ENCODE results near the gene SLC35F1.

Gene SLC35F1

DNA sequence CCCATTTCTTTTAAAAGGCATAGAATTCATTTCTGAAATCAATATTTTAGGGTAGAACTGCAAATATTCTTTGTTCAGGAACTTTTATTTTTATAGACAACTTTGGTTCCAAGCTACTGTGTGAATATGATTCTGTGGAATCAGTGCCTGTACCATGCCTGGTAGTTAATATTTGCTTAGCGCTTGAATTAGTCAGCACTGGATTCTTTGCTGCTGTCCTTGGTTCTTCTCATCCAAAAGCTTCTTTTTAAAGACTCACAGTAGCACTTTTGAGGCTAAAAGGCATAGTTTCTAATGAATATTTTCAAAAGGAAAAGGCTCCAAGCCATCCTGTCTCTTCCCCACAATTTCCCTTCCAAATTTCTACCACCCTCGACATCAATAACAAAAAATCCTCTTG is 109.5 kb downstream of the SLC35F1 start:
- H3K4me3 ChIP-seq (ENCODE audit: low read depth, low read length), result no peak overlapping the region

GRCh38 chr6:118017301-118017848 is 110.3 kb downstream of the SLC35F1 start:
- H3K27ac ChIP-seq (ENCODE audit: extremely low read depth, low read depth, low read length), result no peak overlapping the region
- H3K36me3 ChIP-seq (ENCODE audit: control insufficient read depth in 2 of 2, insufficient read depth in 1 of 2, low read length in 2 of 2), result no peaks in the 10 kb centered on the region
- ChIA-PET POLR2A (no interaction called here), CTCF (no interaction called here)
- no peaks in the 10 kb centered on the region for H3K9me3 ChIP-seq (ENCODE audit: control insufficient read depth, insufficient read depth, low read depth, low read length)
- H3K4me3 ChIP-seq (ENCODE audit: low read depth, low read length), result no peak overlapping the region
- H3K4me1 ChIP-seq (ENCODE audit: control insufficient read depth, insufficient read depth, low read length), result no peaks in the 10 kb centered on the region
- TF ChIP-seq SP7 (tag by site-specific recombination; IDR thresholded peaks at IDR 0.05), result no peak
- TF ChIP-seq, protein P1, sequence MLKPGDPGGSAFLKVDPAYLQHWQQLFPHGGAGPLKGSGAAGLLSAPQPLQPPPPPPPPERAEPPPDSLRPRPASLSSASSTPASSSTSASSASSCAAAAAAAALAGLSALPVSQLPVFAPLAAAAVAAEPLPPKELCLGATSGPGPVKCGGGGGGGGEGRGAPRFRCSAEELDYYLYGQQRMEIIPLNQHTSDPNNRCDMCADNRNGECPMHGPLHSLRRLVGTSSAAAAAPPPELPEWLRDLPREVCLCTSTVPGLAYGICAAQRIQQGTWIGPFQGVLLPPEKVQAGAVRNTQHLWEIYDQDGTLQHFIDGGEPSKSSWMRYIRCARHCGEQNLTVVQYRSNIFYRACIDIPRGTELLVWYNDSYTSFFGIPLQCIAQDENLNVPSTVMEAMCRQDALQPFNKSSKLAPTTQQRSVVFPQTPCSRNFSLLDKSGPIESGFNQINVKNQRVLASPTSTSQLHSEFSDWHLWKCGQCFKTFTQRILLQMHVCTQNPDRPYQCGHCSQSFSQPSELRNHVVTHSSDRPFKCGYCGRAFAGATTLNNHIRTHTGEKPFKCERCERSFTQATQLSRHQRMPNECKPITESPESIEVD (tag by site-specific recombination; IDR thresholded peaks at IDR 0.05), result peak; percentile 71
- TF ChIP-seq KLF8 (tag by site-specific recombination; IDR thresholded peaks at IDR 0.05), result no peak
- TF ChIP-seq ZNF302 (tag by site-specific recombination; IDR thresholded peaks at IDR 0.05; ENCODE audit: low read depth), result no peak
- peak; percentile 46; the same call in 1 of the 2 replicates for TF ChIP-seq WT1 (tag by site-specific recombination; IDR thresholded peaks at IDR 0.05)
- no peak for TF ChIP-seq PRDM2 (tag by site-specific recombination; IDR thresholded peaks at IDR 0.05; ENCODE audit: borderline replicate concordance)
- peak; percentile 72 for TF ChIP-seq ZBTB44 (tag by site-specific recombination; IDR thresholded peaks at IDR 0.05)
- no peak for TF ChIP-seq ZBTB20 (tag by site-specific recombination; IDR thresholded peaks at IDR 0.05)
- no peak for TF ChIP-seq ZIC2 (tag by site-specific recombination; IDR thresholded peaks at IDR 0.05)
- no peak for TF ChIP-seq ZNF677 (tag by site-specific recombination; IDR thresholded peaks at IDR 0.05)
- no peak for TF ChIP-seq PRDM10 (tag by site-specific recombination; IDR thresholded peaks at IDR 0.05)

More for the DNA sequence above, 109.5 kb downstream of the SLC35F1 start:
- TF ChIP-seq, protein P2, sequence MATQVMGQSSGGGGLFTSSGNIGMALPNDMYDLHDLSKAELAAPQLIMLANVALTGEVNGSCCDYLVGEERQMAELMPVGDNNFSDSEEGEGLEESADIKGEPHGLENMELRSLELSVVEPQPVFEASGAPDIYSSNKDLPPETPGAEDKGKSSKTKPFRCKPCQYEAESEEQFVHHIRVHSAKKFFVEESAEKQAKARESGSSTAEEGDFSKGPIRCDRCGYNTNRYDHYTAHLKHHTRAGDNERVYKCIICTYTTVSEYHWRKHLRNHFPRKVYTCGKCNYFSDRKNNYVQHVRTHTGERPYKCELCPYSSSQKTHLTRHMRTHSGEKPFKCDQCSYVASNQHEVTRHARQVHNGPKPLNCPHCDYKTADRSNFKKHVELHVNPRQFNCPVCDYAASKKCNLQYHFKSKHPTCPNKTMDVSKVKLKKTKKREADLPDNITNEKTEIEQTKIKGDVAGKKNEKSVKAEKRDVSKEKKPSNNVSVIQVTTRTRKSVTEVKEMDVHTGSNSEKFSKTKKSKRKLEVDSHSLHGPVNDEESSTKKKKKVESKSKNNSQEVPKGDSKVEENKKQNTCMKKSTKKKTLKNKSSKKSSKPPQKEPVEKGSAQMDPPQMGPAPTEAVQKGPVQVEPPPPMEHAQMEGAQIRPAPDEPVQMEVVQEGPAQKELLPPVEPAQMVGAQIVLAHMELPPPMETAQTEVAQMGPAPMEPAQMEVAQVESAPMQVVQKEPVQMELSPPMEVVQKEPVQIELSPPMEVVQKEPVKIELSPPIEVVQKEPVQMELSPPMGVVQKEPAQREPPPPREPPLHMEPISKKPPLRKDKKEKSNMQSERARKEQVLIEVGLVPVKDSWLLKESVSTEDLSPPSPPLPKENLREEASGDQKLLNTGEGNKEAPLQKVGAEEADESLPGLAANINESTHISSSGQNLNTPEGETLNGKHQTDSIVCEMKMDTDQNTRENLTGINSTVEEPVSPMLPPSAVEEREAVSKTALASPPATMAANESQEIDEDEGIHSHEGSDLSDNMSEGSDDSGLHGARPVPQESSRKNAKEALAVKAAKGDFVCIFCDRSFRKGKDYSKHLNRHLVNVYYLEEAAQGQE (tag by site-specific recombination; IDR thresholded peaks at IDR 0.05), result peak; percentile 73
- TF ChIP-seq, protein P3, sequence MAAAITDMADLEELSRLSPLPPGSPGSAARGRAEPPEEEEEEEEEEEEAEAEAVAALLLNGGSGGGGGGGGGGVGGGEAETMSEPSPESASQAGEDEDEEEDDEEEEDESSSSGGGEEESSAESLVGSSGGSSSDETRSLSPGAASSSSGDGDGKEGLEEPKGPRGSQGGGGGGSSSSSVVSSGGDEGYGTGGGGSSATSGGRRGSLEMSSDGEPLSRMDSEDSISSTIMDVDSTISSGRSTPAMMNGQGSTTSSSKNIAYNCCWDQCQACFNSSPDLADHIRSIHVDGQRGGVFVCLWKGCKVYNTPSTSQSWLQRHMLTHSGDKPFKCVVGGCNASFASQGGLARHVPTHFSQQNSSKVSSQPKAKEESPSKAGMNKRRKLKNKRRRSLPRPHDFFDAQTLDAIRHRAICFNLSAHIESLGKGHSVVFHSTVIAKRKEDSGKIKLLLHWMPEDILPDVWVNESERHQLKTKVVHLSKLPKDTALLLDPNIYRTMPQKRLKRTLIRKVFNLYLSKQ (tag by site-specific recombination; IDR thresholded peaks at IDR 0.05; ENCODE audit: borderline replicate concordance), result no peak
- Histone ChIP-seq H3K9me3 (ENCODE audit: control insufficient read depth, insufficient read depth, low read depth, low read length) (no peaks in the 10 kb centered on the region), H3K36me3 (ENCODE audit: control insufficient read depth in 2 of 2, insufficient read depth in 1 of 2, low read length in 2 of 2) (no peaks in the 10 kb centered on the region), H3K4me1 (ENCODE audit: control insufficient read depth, insufficient read depth, low read length) (no peaks in the 10 kb centered on the region), H3K27ac (ENCODE audit: extremely low read depth, low read depth, low read length) (no peak overlapping the region)
- ChIA-PET POLR2A (no interaction called here), CTCF (no interaction called here)
